OCI-LY7 (cell line): ENCODE data around the gene MYRIP. TPM values are rescaled to one million over a fixed set of nuclear protein-coding genes. Genes with fewer than 3 reads are reported as not detected.

ENCODE experiments used
- BruUV-seq: library from RNA; stranded (reverse); fragments of 400-500 nt; replicated peaks from 2 replicates; lab custom pipeline; 2021; lab: Mats Ljungman, UMichigan
- CTCF ChIA-PET: fragments of 300-600 bp; sonication (Branson Sonifier 250); formaldehyde crosslinking; loops from one replicate; lab custom pipeline; 2022; ENCODE audit warnings: antibody characterized with exemption; ENCODE audit not compliant: unreplicated experiment; lab: Charles Lee
- POLR2A ChIA-PET: fragments of 300-600 bp; sonication (Branson Sonifier 250); formaldehyde crosslinking; loops from one replicate; lab custom pipeline; 2022; ENCODE audit warnings: antibody characterized with exemption; lab: Charles Lee
- DNase-seq: peaks from one replicate; pipeline ENCODE4 v3.0.0-alpha.2; 2015; ENCODE audit warnings: low spot score
- H2AFZ ChIP-seq: fragments of 200-600 bp; sonication (generic), shearing (Covaris generic); 2 replicates; pipeline ENCODE4 v1.6.1; 2014; ENCODE audit warnings: mild to moderate bottlenecking, antibody characterized with exemption, low read length, moderate library complexity
- H3K27ac ChIP-seq: fragments of 200-600 bp; sonication (generic); 2 replicates; pipeline ENCODE4 v1.5.1; 2014; ENCODE audit warnings: mixed run types, low read depth, mild to moderate bottlenecking, moderate library complexity, low read length, inconsistent platforms; ENCODE audit not compliant: poor library complexity, severe bottlenecking
- H3K36me3 ChIP-seq: fragments of 200-600 bp; sonication (generic); 2 replicates; pipeline ENCODE4 v1.6.1; 2014; ENCODE audit warnings: mild to moderate bottlenecking, antibody characterized with exemption, low read length, moderate library complexity, mixed read lengths; ENCODE audit not compliant: insufficient read depth
- H3K4me1 ChIP-seq: fragments of 200-600 bp; sonication (generic); 2 replicates; pipeline ENCODE4 v1.5.1; 2014; ENCODE audit warnings: mild to moderate bottlenecking, low read length; ENCODE audit not compliant: insufficient read depth, poor library complexity, severe bottlenecking
- H3K4me2 ChIP-seq: fragments of 200-600 bp; sonication (generic); 2 replicates; pipeline ENCODE4 v1.6.1; 2014; ENCODE audit warnings: mild to moderate bottlenecking, low read length
- H3K4me3 ChIP-seq: fragments of 200-600 bp; sonication (generic); 2 replicates; pipeline ENCODE4 v1.5.1; 2014; ENCODE audit warnings: mild to moderate bottlenecking, low read depth, low read length; ENCODE audit not compliant: poor library complexity, severe bottlenecking
- H3K79me2 ChIP-seq: fragments of 200-600 bp; sonication (generic); 2 replicates; pipeline ENCODE4 v1.6.1; 2016; ENCODE audit warnings: low read depth, mild to moderate bottlenecking, low read length, moderate library complexity, mixed read lengths; ENCODE audit not compliant: insufficient read depth
- H3K9me2 ChIP-seq: fragments of 200-600 bp; sonication (generic); 2 replicates; pipeline ENCODE4 v1.6.1; 2016; ENCODE audit warnings: mild to moderate bottlenecking, low read length, mixed read lengths; ENCODE audit not compliant: insufficient read depth
- H3K9me3 ChIP-seq: fragments of 200-600 bp; sonication (generic); 2 replicates; pipeline ENCODE4 v1.6.1; 2014; ENCODE audit warnings: mild to moderate bottlenecking, mixed run types, low read length, mixed read lengths
- H4K20me1 ChIP-seq: fragments of 200-600 bp; sonication (generic); 2 replicates; pipeline ENCODE4 v1.6.1; 2014; ENCODE audit warnings: mild to moderate bottlenecking, antibody characterized with exemption, low read length, moderate library complexity, mixed read lengths; ENCODE audit not compliant: insufficient read depth
- EZH2phosphoT487 ChIP-seq: fragments of 200-600 bp; sonication (generic); IDR thresholded peaks from 2 replicates; pipeline ENCODE4 v1.6.1; 2018; ENCODE audit warnings: low read depth, borderline replicate concordance, mild to moderate bottlenecking, mixed run types, antibody characterized with exemption, low read length, moderate library complexity, mixed read lengths
- intact Hi-C: fragments of 100-400 bp; cut with micrococcal nuclease; formaldehyde crosslinking; loops from one replicate; pipeline ENCODE4 v1.10.0; 2022; ENCODE audit not compliant: unreplicated experiment
- total RNA-seq, 2 experiments: library from RNA; depleted of rRNA in 1 of 2; stranded (reverse); fragments of >200 nt in 1 of 2; shearing (Covaris generic) in 1 of 2; gene quantifications; 2 replicates each; pipeline ENCODE4 v1.2.3, GENCODE V29; 2014 to 2022
- TF ChIP-seq, protein P1 (sequence below): fragments of 200-600 bp; sonication (generic); conservative IDR thresholded peaks from 2 replicates; pipeline ENCODE4 v1.5.1; 2014; ENCODE audit warnings: mild to moderate bottlenecking, antibody characterized with exemption, low read length, moderate library complexity, mixed read lengths

Gene MYRIP
- total RNA-seq, 2 experiments from 2014 or later, result not detected

DNA sequence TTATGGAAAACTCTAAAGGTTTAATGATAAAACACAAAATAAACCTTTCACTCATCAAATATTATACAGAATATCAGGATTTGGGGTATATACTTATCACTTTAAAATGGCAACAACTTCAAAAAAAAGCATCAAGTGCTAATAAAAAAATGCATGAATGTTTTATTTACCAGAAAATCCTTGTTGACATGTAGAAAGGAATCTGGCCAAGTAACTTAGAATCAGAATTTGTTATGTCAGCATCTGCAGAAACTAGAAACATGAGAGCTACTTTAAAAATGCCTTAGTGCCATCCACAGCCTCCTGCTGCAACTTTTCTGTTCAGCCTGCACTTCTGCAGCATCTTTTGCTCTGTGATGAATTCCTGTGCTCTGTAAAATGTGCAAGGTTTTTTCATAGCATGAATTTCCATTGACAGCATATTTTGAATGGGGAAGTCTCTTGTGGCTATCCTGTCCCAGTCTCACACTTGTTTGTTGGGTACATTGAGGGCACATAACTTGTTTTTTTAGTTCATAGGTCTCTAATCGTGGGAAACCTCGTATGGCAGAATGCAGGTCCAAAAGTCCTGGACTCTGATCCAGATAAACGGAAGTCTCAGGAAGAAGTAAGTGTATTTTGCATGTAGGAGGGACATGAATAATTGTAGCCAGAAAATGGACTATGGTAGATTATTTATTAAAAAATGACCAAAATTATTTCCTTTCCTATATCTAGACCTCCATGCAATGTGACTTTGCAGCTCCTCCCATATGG, 21.1 kb upstream of the MYRIP start:
- ChIA-PET CTCF (no interaction called here), POLR2A (no interaction called here)
- intact Hi-C loops, result no loop called here
- Histone ChIP-seq H3K4me3 (no peak overlapping the region), H4K20me1 (no peaks in the 10 kb centered on the region), H3K4me2 (no peak overlapping the region), H3K4me1 (no peaks in the 10 kb centered on the region), H3K9me2 (no peaks in the 10 kb centered on the region), H2AFZ (no peak overlapping the region), H3K36me3 (no peaks in the 10 kb centered on the region), H3K9me3 (no peaks in the 10 kb centered on the region), H3K27ac (no peak overlapping the region), H3K79me2 (no peaks in the 10 kb centered on the region)
- no peak for DNase-seq
- no peak for TF ChIP-seq EZH2phosphoT487
- TF ChIP-seq, protein P1, sequence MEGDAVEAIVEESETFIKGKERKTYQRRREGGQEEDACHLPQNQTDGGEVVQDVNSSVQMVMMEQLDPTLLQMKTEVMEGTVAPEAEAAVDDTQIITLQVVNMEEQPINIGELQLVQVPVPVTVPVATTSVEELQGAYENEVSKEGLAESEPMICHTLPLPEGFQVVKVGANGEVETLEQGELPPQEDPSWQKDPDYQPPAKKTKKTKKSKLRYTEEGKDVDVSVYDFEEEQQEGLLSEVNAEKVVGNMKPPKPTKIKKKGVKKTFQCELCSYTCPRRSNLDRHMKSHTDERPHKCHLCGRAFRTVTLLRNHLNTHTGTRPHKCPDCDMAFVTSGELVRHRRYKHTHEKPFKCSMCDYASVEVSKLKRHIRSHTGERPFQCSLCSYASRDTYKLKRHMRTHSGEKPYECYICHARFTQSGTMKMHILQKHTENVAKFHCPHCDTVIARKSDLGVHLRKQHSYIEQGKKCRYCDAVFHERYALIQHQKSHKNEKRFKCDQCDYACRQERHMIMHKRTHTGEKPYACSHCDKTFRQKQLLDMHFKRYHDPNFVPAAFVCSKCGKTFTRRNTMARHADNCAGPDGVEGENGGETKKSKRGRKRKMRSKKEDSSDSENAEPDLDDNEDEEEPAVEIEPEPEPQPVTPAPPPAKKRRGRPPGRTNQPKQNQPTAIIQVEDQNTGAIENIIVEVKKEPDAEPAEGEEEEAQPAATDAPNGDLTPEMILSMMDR, result no peak
- BruUV-seq, result no TSS peak

- POLR2A ChIA-PET, result no interaction called here
- H3K4me1 ChIP-seq, result no peaks in the 10 kb centered on the region
- CTCF ChIA-PET, result no interaction called here
- BruUV-seq, result no TSS peak
- H3K79me2 ChIP-seq, result no peaks in the 10 kb centered on the region
- DNase-seq, result no peak
- no peaks in the 10 kb centered on the region for H4K20me1 ChIP-seq
- no peaks in the 10 kb centered on the region for H3K36me3 ChIP-seq
- H3K4me3 ChIP-seq, result no peak overlapping the region
- H2AFZ ChIP-seq, result no peak overlapping the region
- intact Hi-C loops, result no loop called here
- H3K9me3 ChIP-seq, result no peaks in the 10 kb centered on the region
- no peak overlapping the region for H3K27ac ChIP-seq
- TF ChIP-seq EZH2phosphoT487, result no peak
- TF ChIP-seq, protein P1, result no peak
- H3K4me2 ChIP-seq, result no peak overlapping the region
- H3K9me2 ChIP-seq, result no peaks in the 10 kb centered on the region
Measured at GRCh38 chr3:39791603-39792002, 17.8 kb upstream of the MYRIP start.

- no TSS peak for BruUV-seq
- CTCF ChIA-PET, result no interaction called here
- H3K9me2 ChIP-seq, result no peaks in the 10 kb centered on the region
- no peak overlapping the region for H3K4me2 ChIP-seq
- intact Hi-C loops, result no loop called here
- no peaks in the 10 kb centered on the region for H3K9me3 ChIP-seq
- no peaks in the 10 kb centered on the region for H3K4me1 ChIP-seq
- no peak for DNase-seq
- no peaks in the 10 kb centered on the region for H3K36me3 ChIP-seq
- H4K20me1 ChIP-seq, result no peaks in the 10 kb centered on the region
- H2AFZ ChIP-seq, result no peak overlapping the region
- no peaks in the 10 kb centered on the region for H3K79me2 ChIP-seq
- TF ChIP-seq, protein P1, result no peak
- TF ChIP-seq EZH2phosphoT487, result no peak
- POLR2A ChIA-PET, result no interaction called here
- H3K4me3 ChIP-seq, result no peak overlapping the region
- no peak overlapping the region for H3K27ac ChIP-seq
Measured at GRCh38 chr3:39794880-39795279, 14.5 kb upstream of the MYRIP start.
